ENCODE results near the gene BATF2.

DNA sequence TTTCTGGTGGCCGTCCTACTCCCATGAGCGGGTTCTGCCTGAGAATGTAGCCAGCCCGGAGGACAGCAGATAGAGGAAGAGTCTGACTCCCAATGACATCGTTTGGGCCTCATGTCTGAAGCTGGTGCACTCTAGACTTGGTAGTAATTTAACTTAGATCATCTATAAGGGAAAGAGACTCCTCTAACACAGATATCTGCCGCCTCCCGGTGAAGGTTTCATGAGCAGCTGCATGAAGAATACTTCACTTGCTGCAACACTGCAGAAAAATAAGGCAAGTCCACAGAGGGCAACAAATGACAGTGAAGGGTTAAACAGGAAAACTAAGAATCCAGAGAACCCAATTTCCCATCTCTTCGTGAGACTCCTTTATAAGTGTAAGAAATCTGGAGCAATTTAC is 11.2 kb upstream of the BATF2 start:
- TF ChIP-seq, protein P1, sequence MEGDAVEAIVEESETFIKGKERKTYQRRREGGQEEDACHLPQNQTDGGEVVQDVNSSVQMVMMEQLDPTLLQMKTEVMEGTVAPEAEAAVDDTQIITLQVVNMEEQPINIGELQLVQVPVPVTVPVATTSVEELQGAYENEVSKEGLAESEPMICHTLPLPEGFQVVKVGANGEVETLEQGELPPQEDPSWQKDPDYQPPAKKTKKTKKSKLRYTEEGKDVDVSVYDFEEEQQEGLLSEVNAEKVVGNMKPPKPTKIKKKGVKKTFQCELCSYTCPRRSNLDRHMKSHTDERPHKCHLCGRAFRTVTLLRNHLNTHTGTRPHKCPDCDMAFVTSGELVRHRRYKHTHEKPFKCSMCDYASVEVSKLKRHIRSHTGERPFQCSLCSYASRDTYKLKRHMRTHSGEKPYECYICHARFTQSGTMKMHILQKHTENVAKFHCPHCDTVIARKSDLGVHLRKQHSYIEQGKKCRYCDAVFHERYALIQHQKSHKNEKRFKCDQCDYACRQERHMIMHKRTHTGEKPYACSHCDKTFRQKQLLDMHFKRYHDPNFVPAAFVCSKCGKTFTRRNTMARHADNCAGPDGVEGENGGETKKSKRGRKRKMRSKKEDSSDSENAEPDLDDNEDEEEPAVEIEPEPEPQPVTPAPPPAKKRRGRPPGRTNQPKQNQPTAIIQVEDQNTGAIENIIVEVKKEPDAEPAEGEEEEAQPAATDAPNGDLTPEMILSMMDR (IDR thresholded peaks at IDR 0.05; ENCODE audit: poor library complexity, severe bottlenecking): no peak
- TF ChIP-seq POLR2AphosphoS5 (IDR thresholded peaks at IDR 0.05): no peak
- no peak for TF ChIP-seq TAF1 (IDR thresholded peaks at IDR 0.05; ENCODE audit: low read depth)
- no peak for TF ChIP-seq RAD21 (conservative IDR thresholded peaks at IDR 0.05)
- no peak for TF ChIP-seq EP300 (conservative IDR thresholded peaks at IDR 0.05; ENCODE audit: poor library complexity, severe bottlenecking)
- TF ChIP-seq EZH2 (IDR thresholded peaks at IDR 0.05; ENCODE audit: borderline replicate concordance, insufficient read depth, low read length, poor library complexity, severe bottlenecking): no peak
- TF ChIP-seq SMC3 (conservative IDR thresholded peaks at IDR 0.05; ENCODE audit: poor library complexity): no peak
- TF ChIP-seq, protein P2, sequence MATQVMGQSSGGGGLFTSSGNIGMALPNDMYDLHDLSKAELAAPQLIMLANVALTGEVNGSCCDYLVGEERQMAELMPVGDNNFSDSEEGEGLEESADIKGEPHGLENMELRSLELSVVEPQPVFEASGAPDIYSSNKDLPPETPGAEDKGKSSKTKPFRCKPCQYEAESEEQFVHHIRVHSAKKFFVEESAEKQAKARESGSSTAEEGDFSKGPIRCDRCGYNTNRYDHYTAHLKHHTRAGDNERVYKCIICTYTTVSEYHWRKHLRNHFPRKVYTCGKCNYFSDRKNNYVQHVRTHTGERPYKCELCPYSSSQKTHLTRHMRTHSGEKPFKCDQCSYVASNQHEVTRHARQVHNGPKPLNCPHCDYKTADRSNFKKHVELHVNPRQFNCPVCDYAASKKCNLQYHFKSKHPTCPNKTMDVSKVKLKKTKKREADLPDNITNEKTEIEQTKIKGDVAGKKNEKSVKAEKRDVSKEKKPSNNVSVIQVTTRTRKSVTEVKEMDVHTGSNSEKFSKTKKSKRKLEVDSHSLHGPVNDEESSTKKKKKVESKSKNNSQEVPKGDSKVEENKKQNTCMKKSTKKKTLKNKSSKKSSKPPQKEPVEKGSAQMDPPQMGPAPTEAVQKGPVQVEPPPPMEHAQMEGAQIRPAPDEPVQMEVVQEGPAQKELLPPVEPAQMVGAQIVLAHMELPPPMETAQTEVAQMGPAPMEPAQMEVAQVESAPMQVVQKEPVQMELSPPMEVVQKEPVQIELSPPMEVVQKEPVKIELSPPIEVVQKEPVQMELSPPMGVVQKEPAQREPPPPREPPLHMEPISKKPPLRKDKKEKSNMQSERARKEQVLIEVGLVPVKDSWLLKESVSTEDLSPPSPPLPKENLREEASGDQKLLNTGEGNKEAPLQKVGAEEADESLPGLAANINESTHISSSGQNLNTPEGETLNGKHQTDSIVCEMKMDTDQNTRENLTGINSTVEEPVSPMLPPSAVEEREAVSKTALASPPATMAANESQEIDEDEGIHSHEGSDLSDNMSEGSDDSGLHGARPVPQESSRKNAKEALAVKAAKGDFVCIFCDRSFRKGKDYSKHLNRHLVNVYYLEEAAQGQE (IDR thresholded peaks at IDR 0.05; ENCODE audit: borderline replicate concordance): no peak
- TF ChIP-seq MXI1 (conservative IDR thresholded peaks at IDR 0.05; ENCODE audit: poor library complexity, severe bottlenecking): no peak

Data from neural cell (in vitro differentiated cells).